BLaER1 treated with 17β-estradiol and CSF1 and Interleukin-3, amounts not matched to agents 10 nM and 100 nM (cell line): ENCODE data around the gene PBX3.

Experiments
- H3K27ac ChIP-seq, 11 experiments: shearing (Covaris generic); formaldehyde crosslinking; 2 replicates each; pipeline ENCODE4 v1.8.1; 2022
- H3K27me3 ChIP-seq, 11 experiments: shearing (Covaris generic); formaldehyde crosslinking; 2 replicates each; pipeline ENCODE4 v1.8.1; 2022
- H3K36me3 ChIP-seq, 11 experiments: shearing (Covaris generic); formaldehyde crosslinking; 2 replicates each; pipeline ENCODE4 v1.8.1; 2022
- H3K4me1 ChIP-seq, 10 experiments: shearing (Covaris generic); formaldehyde crosslinking; 2 replicates each; pipeline ENCODE4 v1.8.1; 2022
- H3K4me2 ChIP-seq, 11 experiments: shearing (Covaris generic); formaldehyde crosslinking; 2 replicates each; pipeline ENCODE4 v1.8.1; 2022
- H3K4me3 ChIP-seq, 10 experiments: shearing (Covaris generic); formaldehyde crosslinking; 2 replicates each; pipeline ENCODE4 v1.8.1; 2022
- H3K9ac ChIP-seq, 11 experiments: shearing (Covaris generic); formaldehyde crosslinking; 2 replicates each; pipeline ENCODE4 v1.8.1; 2022
- H3K9me3 ChIP-seq, 11 experiments: shearing (Covaris generic); formaldehyde crosslinking; replicated peaks in 1 of 11; 2 replicates each; pipeline ENCODE4 v1.8.1; 2022
- H4K20me1 ChIP-seq, 11 experiments: shearing (Covaris generic); formaldehyde crosslinking; 2 replicates each; pipeline ENCODE4 v1.8.1; 2022
- Cebpa-rat ChIP-seq, 11 experiments: shearing (Covaris generic); IDR thresholded peaks; 2 replicates each; pipeline ENCODE4 v1.8.1; 2022

The PBX3 gene

DNA sequence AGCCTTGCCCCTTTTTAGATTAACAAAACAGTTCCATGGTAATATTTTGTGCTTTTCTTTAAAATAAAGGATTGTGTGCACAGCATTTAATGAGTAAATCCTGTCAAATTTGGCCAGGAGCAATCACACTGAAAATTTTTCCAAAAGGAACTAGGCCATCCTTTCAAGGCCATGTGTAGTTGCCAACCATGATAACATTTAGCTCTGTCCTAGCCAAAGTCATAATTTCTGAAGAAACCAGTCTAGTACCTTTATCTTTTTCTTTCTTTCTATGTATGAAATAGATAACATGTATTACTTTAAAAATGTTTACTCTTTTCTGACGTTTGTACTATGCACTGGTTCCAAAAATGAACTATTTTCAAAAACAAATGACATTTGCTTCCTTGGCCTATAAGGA is 143.7 kb downstream of the PBX3 start:
- Histone ChIP-seq H3K4me2 (no peak overlapping the region), H4K20me1 (peaks cover 34 to 94% (median 77%) of the 10 kb centered on the region in 11 experiments; a peak in 21 of 22 replicates), H3K4me1 (peaks cover 0 to 14% (median 12%) of the 10 kb centered on the region in 10 experiments; a peak in 16 of 20 replicates), H3K9me3 (peaks cover 0 to 6% (median 0%) of the 10 kb centered on the region in 11 experiments; a peak in 2 of 22 replicates), H3K36me3 (no peaks in the 10 kb centered on the region), H3K9ac (no peak overlapping the region), H3K4me3 (no peak overlapping the region), H3K27me3 (peaks cover 63 to 87% (median 75%) of the 10 kb centered on the region in 11 experiments), H3K27ac (no peak overlapping the region)
- TF ChIP-seq Cebpa-rat (IDR thresholded peaks at IDR 0.05) = no peak

GRCh38 chr9:125893277-125893676 is 146.1 kb downstream of the PBX3 start:
- Histone ChIP-seq H3K9ac (no peak overlapping the region), H3K4me2 (no peak overlapping the region), H3K27ac (no peak overlapping the region), H3K4me3 (no peak overlapping the region), H4K20me1 (peaks cover 22 to 83% (median 55%) of the 10 kb centered on the region in 11 experiments; a peak in 21 of 22 replicates), H3K9me3 (peaks cover 0 to 6% (median 0%) of the 10 kb centered on the region in 11 experiments; a peak in 2 of 22 replicates), H3K27me3 (peaks cover 38 to 63% (median 55%) of the 10 kb centered on the region in 11 experiments), H3K4me1 (peaks cover 0 to 14% (median 12%) of the 10 kb centered on the region in 10 experiments; a peak in 16 of 20 replicates), H3K36me3 (no peaks in the 10 kb centered on the region)
- TF ChIP-seq Cebpa-rat (IDR thresholded peaks at IDR 0.05) = no peak

DNA sequence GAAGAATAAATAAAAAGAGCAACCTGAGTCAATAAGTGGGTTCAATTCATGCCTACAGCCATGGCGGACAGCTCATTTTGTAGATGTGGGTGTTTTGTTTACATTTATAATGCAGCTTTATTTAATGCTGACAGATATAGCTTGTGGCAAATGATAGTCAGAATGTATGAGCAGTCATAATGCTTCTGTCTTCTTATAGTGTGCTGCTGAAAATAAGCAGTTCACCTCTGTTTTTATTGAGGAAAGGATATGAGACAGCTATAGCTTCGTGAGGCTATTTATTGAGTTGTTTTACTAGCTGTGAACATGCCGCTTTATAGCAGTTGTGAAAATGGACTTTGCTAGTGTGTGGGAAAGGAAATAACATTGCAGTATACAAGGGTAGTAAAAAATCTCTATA is 147.4 kb downstream of the PBX3 start:
- TF ChIP-seq Cebpa-rat (IDR thresholded peaks at IDR 0.05) = no peak
- H3K4me2 ChIP-seq = no peak overlapping the region
- no peak overlapping the region for H3K27ac ChIP-seq
- no peak overlapping the region for H3K4me3 ChIP-seq
- H3K4me1 ChIP-seq = peaks cover 0 to 6% (median 5%) of the 10 kb centered on the region in 10 experiments; a peak in 12 of 20 replicates
- peaks cover 0 to 6% (median 0%) of the 10 kb centered on the region in 11 experiments; a peak in 2 of 22 replicates for H3K9me3 ChIP-seq
- H3K36me3 ChIP-seq = no peaks in the 10 kb centered on the region
- peaks cover 11 to 70% (median 42%) of the 10 kb centered on the region in 11 experiments; a peak in 20 of 22 replicates for H4K20me1 ChIP-seq
- H3K9ac ChIP-seq = no peak overlapping the region
- peaks cover 25 to 50% (median 42%) of the 10 kb centered on the region in 11 experiments for H3K27me3 ChIP-seq

DNA sequence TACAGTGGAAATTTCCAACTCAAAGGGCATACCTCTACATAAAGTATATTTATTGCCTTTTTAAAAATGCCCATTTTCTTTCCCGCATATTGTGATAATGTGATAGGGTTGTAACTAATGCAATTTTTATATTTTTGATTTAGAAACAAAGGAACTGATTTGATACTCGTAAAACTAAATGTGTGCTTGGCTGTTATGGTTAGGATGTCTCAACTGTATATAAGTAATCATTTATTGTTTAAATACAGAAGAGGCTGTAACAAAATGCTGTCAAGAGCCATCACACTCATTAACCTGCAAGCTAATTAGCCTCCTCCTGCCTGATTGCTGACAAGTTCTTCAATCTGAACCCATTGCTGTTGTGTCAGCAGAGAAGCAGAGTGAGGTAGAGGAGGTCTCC is 149.2 kb downstream of the PBX3 start:
- no peak overlapping the region for H3K4me3 ChIP-seq
- H3K27ac ChIP-seq = no peak overlapping the region
- H3K27me3 ChIP-seq = peaks cover 7 to 31% (median 23%) of the 10 kb centered on the region in 11 experiments
- H3K36me3 ChIP-seq = no peaks in the 10 kb centered on the region
- H3K4me1 ChIP-seq = no peaks in the 10 kb centered on the region
- peaks cover 0 to 51% (median 24%) of the 10 kb centered on the region in 11 experiments; a peak in 15 of 22 replicates for H4K20me1 ChIP-seq
- H3K9me3 ChIP-seq = no peaks in the 10 kb centered on the region
- H3K4me2 ChIP-seq = no peak overlapping the region
- TF ChIP-seq Cebpa-rat (IDR thresholded peaks at IDR 0.05) = no peak
- no peak overlapping the region for H3K9ac ChIP-seq

GRCh38 chr9:125896964-125897363 is 149.8 kb downstream of the PBX3 start:
- H3K4me1 ChIP-seq = no peaks in the 10 kb centered on the region
- no peak for TF ChIP-seq Cebpa-rat (IDR thresholded peaks at IDR 0.05)
- H3K4me2 ChIP-seq = no peak overlapping the region
- H4K20me1 ChIP-seq = peaks cover 0 to 46% (median 18%) of the 10 kb centered on the region in 11 experiments; a peak in 15 of 22 replicates
- H3K4me3 ChIP-seq = no peak overlapping the region
- H3K9me3 ChIP-seq = no peaks in the 10 kb centered on the region
- H3K27me3 ChIP-seq = peaks cover 1 to 26% (median 18%) of the 10 kb centered on the region in 11 experiments
- H3K9ac ChIP-seq = no peak overlapping the region
- H3K36me3 ChIP-seq = no peaks in the 10 kb centered on the region
- no peak overlapping the region for H3K27ac ChIP-seq

DNA sequence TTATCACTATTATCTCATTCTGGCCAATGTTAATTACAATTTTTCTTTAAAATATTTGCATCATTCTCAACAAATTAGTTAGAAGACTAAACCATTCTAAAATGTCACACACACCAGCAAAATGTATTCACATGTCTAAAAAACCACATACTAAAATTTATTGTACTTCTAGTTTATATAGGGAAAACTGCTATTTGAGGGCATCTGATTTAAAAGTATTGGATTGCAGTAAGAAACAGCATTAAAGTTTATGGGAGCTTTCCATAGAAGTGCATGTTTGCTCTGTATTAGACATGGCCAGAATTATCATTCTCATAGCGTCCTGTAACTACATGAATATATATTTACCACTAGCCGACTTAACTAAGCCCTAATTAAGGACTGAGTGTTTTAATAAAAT is 150.3 kb downstream of the PBX3 start:
- no peak for TF ChIP-seq Cebpa-rat (IDR thresholded peaks at IDR 0.05)
- no peak overlapping the region for H3K4me2 ChIP-seq
- H3K4me3 ChIP-seq = no peak overlapping the region
- peaks cover 0 to under 1% (median 0%) of the 10 kb centered on the region in 10 experiments; a peak in 1 of 20 replicates for H3K4me1 ChIP-seq
- H3K36me3 ChIP-seq = no peaks in the 10 kb centered on the region
- peaks cover 0 to 45% (median 17%) of the 10 kb centered on the region in 11 experiments; a peak in 14 of 22 replicates for H4K20me1 ChIP-seq
- no peak overlapping the region for H3K9ac ChIP-seq
- H3K27me3 ChIP-seq = peaks cover 0 to 22% (median 14%) of the 10 kb centered on the region in 11 experiments; a peak in 14 of 22 replicates
- H3K27ac ChIP-seq = no peak overlapping the region
- no peaks in the 10 kb centered on the region for H3K9me3 ChIP-seq

- Histone ChIP-seq H3K4me3 (no peak overlapping the region), H3K4me1 (peaks cover 0 to 23% (median 11%) of the 10 kb centered on the region in 10 experiments; a peak in 11 of 20 replicates), H3K27me3 (peaks cover 0 to 8% (median 0%) of the 10 kb centered on the region in 11 experiments; a peak in 2 of 22 replicates), H3K27ac (no peak overlapping the region), H3K36me3 (no peaks in the 10 kb centered on the region), H3K4me2 (no peak overlapping the region), H4K20me1 (peaks cover 0 to 10% (median 0%) of the 10 kb centered on the region in 11 experiments; a peak in 4 of 22 replicates), H3K9ac (no peak overlapping the region), H3K9me3 (no peaks in the 10 kb centered on the region)
- no peak for TF ChIP-seq Cebpa-rat (IDR thresholded peaks at IDR 0.05)
Observed at GRCh38 chr9:125902214-125902613, 155.0 kb downstream of the PBX3 start.

- Histone ChIP-seq H3K27ac (no peak overlapping the region), H3K4me1 (peaks cover 0 to 23% (median 11%) of the 10 kb centered on the region in 10 experiments; a peak in 11 of 20 replicates), H3K27me3 (peaks cover 0 to 8% (median 0%) of the 10 kb centered on the region in 11 experiments; a peak in 1 of 22 replicates), H4K20me1 (peaks cover 0 to 10% (median 0%) of the 10 kb centered on the region in 11 experiments; a peak in 4 of 22 replicates), H3K4me3 (no peak overlapping the region), H3K9me3 (no peaks in the 10 kb centered on the region), H3K9ac (no peak overlapping the region), H3K4me2 (0 out of 22 replicates have a peak overlapping the region, but pooled peaks of 2 of the 11 experiments have one; percentile 6 to 18), H3K36me3 (no peaks in the 10 kb centered on the region)
- TF ChIP-seq Cebpa-rat (IDR thresholded peaks at IDR 0.05) = no peak
Observed at GRCh38 chr9:125902831-125903512, 155.8 kb downstream of the PBX3 start.
